A673 (cell line): ENCODE data around the gene MAML3. TPM values are rescaled to one million over a fixed set of nuclear protein-coding genes. Genes with fewer than 3 reads are reported as not detected.

Experiments used
- BruUV-seq: library from RNA; stranded (reverse); fragments of 400-500 nt; replicated peaks from 2 replicates; lab custom pipeline; 2021; lab: Mats Ljungman, UMichigan
- CTCF ChIA-PET: fragments of 300-600 bp; sonication (Branson Sonifier 250); formaldehyde crosslinking; loops from one replicate; lab custom pipeline; 2022; ENCODE audit warnings: antibody characterized with exemption; lab: Charles Lee
- POLR2A ChIA-PET: fragments of 300-600 bp; sonication (Branson Sonifier 250); formaldehyde crosslinking; loops from one replicate; lab custom pipeline; 2022; ENCODE audit warnings: antibody characterized with exemption; ENCODE audit not compliant: low non-redundant PET; lab: Charles Lee
- DNase-seq: peaks from one replicate; pipeline ENCODE4 v3.0.0-alpha.2; 2015; ENCODE audit warnings: low spot score
- H3K27ac ChIP-seq: fragments of 200-600 bp; sonication (generic); 2 replicates; pipeline ENCODE4 v1.5.1; 2016; ENCODE audit warnings: mixed run types, low read depth, mild to moderate bottlenecking, mixed read lengths, antibody characterized with exemption, low read length; ENCODE audit not compliant: poor library complexity, severe bottlenecking
- H3K27me3 ChIP-seq: fragments of 200-600 bp; sonication (generic); replicated peaks from 2 replicates; pipeline ENCODE4 v1.6.1; 2017; ENCODE audit warnings: mixed run types, low read depth, mild to moderate bottlenecking, mixed read lengths, antibody characterized with exemption, low read length; ENCODE audit not compliant: insufficient read depth, poor library complexity
- H3K36me3 ChIP-seq: fragments of 200-600 bp; sonication (generic); 2 replicates; pipeline ENCODE4 v1.6.1; 2016; ENCODE audit warnings: mixed run types, mild to moderate bottlenecking, mixed read lengths, antibody characterized with exemption, low read length; ENCODE audit not compliant: insufficient read depth, poor library complexity, severe bottlenecking
- H3K4me1 ChIP-seq: fragments of 200-600 bp; sonication (generic); 2 replicates; pipeline ENCODE4 v1.6.1; 2017; ENCODE audit warnings: mixed run types, mild to moderate bottlenecking, mixed read lengths, antibody characterized with exemption, low read length; ENCODE audit not compliant: insufficient read depth, poor library complexity, severe bottlenecking
- H3K4me3 ChIP-seq: fragments of 200-600 bp; sonication (generic); 2 replicates; pipeline ENCODE4 v1.5.1; 2016; ENCODE audit warnings: low read depth, mixed run types, mild to moderate bottlenecking, mixed read lengths, low read length; ENCODE audit not compliant: poor library complexity, severe bottlenecking
- H3K9me3 ChIP-seq: fragments of 200-600 bp; sonication (generic); 2 replicates; pipeline ENCODE4 v1.6.1; 2016; ENCODE audit warnings: mixed run types, low read depth, mild to moderate bottlenecking, mixed read lengths, antibody characterized with exemption, low read length; ENCODE audit not compliant: poor library complexity, severe bottlenecking
- CTCF ChIP-seq: fragments of 300-800, 200-600 bp; sonication (generic); conservative IDR thresholded peaks from 2 replicates; pipeline ENCODE4 v1.5.1; 2017; ENCODE audit warnings: low read depth, mild to moderate bottlenecking, antibody characterized with exemption, low read length, moderate library complexity, mixed read lengths
- EZH2 ChIP-seq: fragments of 200-600 bp; sonication (generic); IDR thresholded peaks from 2 replicates; pipeline ENCODE4 v1.6.1; 2017; ENCODE audit warnings: borderline replicate concordance, low read depth, mild to moderate bottlenecking, mixed read lengths, antibody characterized with exemption, low read length; ENCODE audit not compliant: poor library complexity, severe bottlenecking
- intact Hi-C: fragments of 100-400 bp; cut with micrococcal nuclease; formaldehyde crosslinking; loops from one replicate; pipeline ENCODE4 v1.10.0; 2022; ENCODE audit not compliant: unreplicated experiment
- total RNA-seq: library from RNA; stranded (reverse); gene quantifications from 2 replicates; pipeline ENCODE4 v1.2.3, GENCODE V29; 2021

The MAML3 gene
- total RNA-seq, 1 experiment from 2014 or later = 3.7 TPM

- Histone ChIP-seq H3K27ac (no peak overlapping the region), H3K9me3 (no peaks in the 10 kb centered on the region), H3K4me1 (peaks cover 5% of the 10 kb centered on the region), H3K27me3 (no peaks in the 10 kb centered on the region), H3K36me3 (no peaks in the 10 kb centered on the region), H3K4me3 (no peak overlapping the region)
- POLR2A ChIA-PET = no interaction called here
- CTCF ChIA-PET = no interaction called here
- intact Hi-C loops = no loop called here
- no peak for DNase-seq
- TF ChIP-seq EZH2 (no peak), CTCF (no peak)
- no TSS peak for BruUV-seq
These were observed 211.7 kb downstream of the MAML3 start for GRCh38 chr4:139942241-139942640.

GRCh38 chr4:139940600-139940999, 213.4 kb downstream of the MAML3 start:
- no peak overlapping the region for H3K4me3 ChIP-seq
- intact Hi-C loops = no loop called here
- H3K9me3 ChIP-seq = no peaks in the 10 kb centered on the region
- BruUV-seq = no TSS peak
- no peaks in the 10 kb centered on the region for H3K36me3 ChIP-seq
- H3K4me1 ChIP-seq = peaks cover 5% of the 10 kb centered on the region
- no peak for DNase-seq
- ChIA-PET POLR2A (no interaction called here), CTCF (no interaction called here)
- no peaks in the 10 kb centered on the region for H3K27me3 ChIP-seq
- TF ChIP-seq CTCF = no peak
- no peak for TF ChIP-seq EZH2
- no peak overlapping the region for H3K27ac ChIP-seq

GRCh38 chr4:139938414-139938813, 215.6 kb downstream of the MAML3 start:
- Histone ChIP-seq H3K4me3 (no peak overlapping the region), H3K9me3 (no peaks in the 10 kb centered on the region), H3K4me1 (peaks cover 5% of the 10 kb centered on the region), H3K27ac (no peak overlapping the region), H3K27me3 (no peaks in the 10 kb centered on the region), H3K36me3 (no peaks in the 10 kb centered on the region)
- no TSS peak for BruUV-seq
- intact Hi-C loops = no loop called here
- ChIA-PET POLR2A (no interaction called here), CTCF (no interaction called here)
- TF ChIP-seq EZH2 = no peak
- DNase-seq = no peak

GRCh38 chr4:139935911-139936310, 218.1 kb downstream of the MAML3 start:
- no peak overlapping the region for H3K27ac ChIP-seq
- intact Hi-C loops = no loop called here
- no peaks in the 10 kb centered on the region for H3K36me3 ChIP-seq
- ChIA-PET POLR2A (no interaction called here), CTCF (no interaction called here)
- no peaks in the 10 kb centered on the region for H3K27me3 ChIP-seq
- no peak for DNase-seq
- no peak overlapping the region for H3K4me3 ChIP-seq
- H3K9me3 ChIP-seq = no peaks in the 10 kb centered on the region
- no peak for TF ChIP-seq CTCF
- no peak for TF ChIP-seq EZH2
- BruUV-seq = no TSS peak
- peaks cover 5% of the 10 kb centered on the region for H3K4me1 ChIP-seq
